GM18861 (cell line): Measurements from ENCODE around the gene WNT11.
"Not testable (repeated sequence)": the region's sequence is repeated elsewhere in the genome, so short reads cannot be mapped to it uniquely, and the experiment has no call there.

Experiments
- ATAC-seq: cut with Tn5 transposase; IDR thresholded peaks from one replicate; pipeline ENCODE4 v1.9.1; 2021; ENCODE audit not compliant: unreplicated experiment

WNT11 gene

GRCh38 chr11:76203131-76203925 is 3.0 kb downstream of the WNT11 start:
- no peak for ATAC-seq

- ATAC-seq, result no peak
These were observed 4.5 kb downstream of the WNT11 start for GRCh38 chr11:76201672-76202412.

GRCh38 chr11:76201056-76201455 is 5.2 kb downstream of the WNT11 start:
- no peak for ATAC-seq

GRCh38 chr11:76200006-76200940 is 6.0 kb downstream of the WNT11 start:
- ATAC-seq, result no peak

- ATAC-seq, result not testable (repeated sequence)
These were observed 7.6 kb downstream of the WNT11 start for GRCh38 chr11:76198691-76199090.

GRCh38 chr11:76197941-76198640 is 8.2 kb downstream of the WNT11 start:
- ATAC-seq, result no peak

- ATAC-seq, result no peak
These were observed 9.0 kb downstream of the WNT11 start for GRCh38 chr11:76197332-76197731.

- no peak for ATAC-seq
These were observed 9.5 kb downstream of the WNT11 start for GRCh38 chr11:76196849-76197248.

GRCh38 chr11:76194872-76195668 is 11.2 kb downstream of the WNT11 start:
- no peak for ATAC-seq

GRCh38 chr11:76193219-76193618 is 13.1 kb downstream of the WNT11 start:
- no peak for ATAC-seq

GRCh38 chr11:76190376-76190775 is 15.9 kb downstream of the WNT11 start:
- ATAC-seq, result no peak

- ATAC-seq, result no peak
These were observed 16.6 kb downstream of the WNT11 start for GRCh38 chr11:76189682-76190081.

- ATAC-seq, result no peak
These were observed 17.4 kb downstream of the WNT11 start for GRCh38 chr11:76188873-76189272.

GRCh38 chr11:76186776-76187279 is 19.5 kb downstream of the WNT11 start:
- ATAC-seq, result no peak

- ATAC-seq, result no peak
These were observed 20.3 kb downstream of the WNT11 start for GRCh38 chr11:76185931-76186401.

- ATAC-seq, result no peak
These were observed 20.8 kb downstream of the WNT11 start for GRCh38 chr11:76185511-76185910.

GRCh38 chr11:76184551-76184993 is 21.7 kb downstream of the WNT11 start:
- no peak for ATAC-seq

GRCh38 chr11:76181371-76181770 is 24.9 kb downstream of the WNT11 start:
- no peak for ATAC-seq

GRCh38 chr11:76179147-76179546 is 27.2 kb downstream of the WNT11 start:
- ATAC-seq, result no peak
